GM06990 (cell line): ENCODE results near the gene IGF1.

Experiments
- DNase-seq: peaks from one replicate; pipeline ENCODE4 v3.0.0-alpha.2; 2011; ENCODE audit not compliant: insufficient read length; ENCODE audit errors: extremely low read depth
- H3K27me3 ChIP-seq: replicated peaks from 2 replicates; pipeline ENCODE4 v1.6.0; 2011; ENCODE audit warnings: low read length; ENCODE audit not compliant: control insufficient read depth, insufficient read depth
- H3K36me3 ChIP-seq: 2 replicates; pipeline ENCODE4 v1.5.1; 2011; ENCODE audit warnings: low read length; ENCODE audit not compliant: control insufficient read depth, insufficient read depth
- H3K4me3 ChIP-seq: replicated peaks from 2 replicates; pipeline ENCODE4 v1.5.1; 2011; ENCODE audit warnings: low read depth, mild to moderate bottlenecking, control low read depth, low read length
- TF ChIP-seq, protein P1 (sequence below): IDR thresholded peaks from 2 replicates; pipeline ENCODE4 v1.5.1; 2011; ENCODE audit warnings: low read length, control low read depth, mild to moderate bottlenecking, inconsistent platforms; ENCODE audit not compliant: insufficient read depth, poor library complexity, severe bottlenecking

The IGF1 gene

DNA sequence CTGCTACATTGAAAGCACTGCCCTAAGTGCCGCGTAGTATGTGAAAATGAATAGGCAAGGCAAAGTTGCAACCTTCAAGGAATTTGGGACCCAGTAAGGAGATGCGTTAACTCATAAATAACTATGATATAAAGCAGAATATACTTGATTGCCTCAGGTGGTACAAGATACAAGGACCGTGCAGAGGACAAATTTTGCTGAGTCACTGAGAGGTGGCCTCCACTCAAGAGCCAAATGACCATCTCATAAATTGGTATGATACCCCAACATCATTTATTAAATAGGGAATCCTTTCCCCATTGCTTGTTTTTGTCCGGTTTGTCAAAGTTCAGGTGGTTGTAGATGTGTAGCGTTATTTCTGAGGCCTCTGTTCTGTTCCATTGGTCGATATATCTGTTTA is 35.7 kb downstream of the IGF1 start:
- Histone ChIP-seq H3K4me3 (no peak overlapping the region), H3K36me3 (no peaks in the 10 kb centered on the region), H3K27me3 (no peaks in the 10 kb centered on the region)
- no peak for DNase-seq
- TF ChIP-seq, protein P1, sequence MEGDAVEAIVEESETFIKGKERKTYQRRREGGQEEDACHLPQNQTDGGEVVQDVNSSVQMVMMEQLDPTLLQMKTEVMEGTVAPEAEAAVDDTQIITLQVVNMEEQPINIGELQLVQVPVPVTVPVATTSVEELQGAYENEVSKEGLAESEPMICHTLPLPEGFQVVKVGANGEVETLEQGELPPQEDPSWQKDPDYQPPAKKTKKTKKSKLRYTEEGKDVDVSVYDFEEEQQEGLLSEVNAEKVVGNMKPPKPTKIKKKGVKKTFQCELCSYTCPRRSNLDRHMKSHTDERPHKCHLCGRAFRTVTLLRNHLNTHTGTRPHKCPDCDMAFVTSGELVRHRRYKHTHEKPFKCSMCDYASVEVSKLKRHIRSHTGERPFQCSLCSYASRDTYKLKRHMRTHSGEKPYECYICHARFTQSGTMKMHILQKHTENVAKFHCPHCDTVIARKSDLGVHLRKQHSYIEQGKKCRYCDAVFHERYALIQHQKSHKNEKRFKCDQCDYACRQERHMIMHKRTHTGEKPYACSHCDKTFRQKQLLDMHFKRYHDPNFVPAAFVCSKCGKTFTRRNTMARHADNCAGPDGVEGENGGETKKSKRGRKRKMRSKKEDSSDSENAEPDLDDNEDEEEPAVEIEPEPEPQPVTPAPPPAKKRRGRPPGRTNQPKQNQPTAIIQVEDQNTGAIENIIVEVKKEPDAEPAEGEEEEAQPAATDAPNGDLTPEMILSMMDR = no peak

DNA sequence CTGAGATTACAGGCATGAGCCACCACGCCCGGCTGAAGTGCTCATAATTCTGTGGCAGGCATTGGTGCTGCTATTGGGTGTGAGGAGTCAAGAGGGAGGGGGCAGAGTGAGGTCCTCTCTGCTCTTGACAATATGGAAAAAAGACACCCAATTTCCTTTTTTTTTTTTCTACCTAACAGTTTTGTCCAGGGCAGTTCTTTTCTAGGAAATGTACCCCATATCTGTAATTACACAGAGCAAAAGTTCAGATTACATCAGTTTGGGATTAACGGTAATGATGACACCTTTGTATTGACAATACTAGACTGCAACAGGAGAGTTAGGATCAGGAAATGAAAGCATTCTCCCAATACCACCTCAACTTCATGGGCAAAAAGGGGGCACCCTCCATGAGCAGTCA is 36.3 kb downstream of the IGF1 start:
- Histone ChIP-seq H3K27me3 (no peaks in the 10 kb centered on the region), H3K4me3 (no peak overlapping the region), H3K36me3 (no peaks in the 10 kb centered on the region)
- no peak for DNase-seq
- TF ChIP-seq, protein P1 = no peak

GRCh38 chr12:102441077-102441596 is 39.2 kb downstream of the IGF1 start:
- H3K36me3 ChIP-seq = no peaks in the 10 kb centered on the region
- DNase-seq = no peak
- H3K4me3 ChIP-seq = no peak overlapping the region
- H3K27me3 ChIP-seq = no peaks in the 10 kb centered on the region; the same call in 1 of the 2 replicates
- TF ChIP-seq, protein P1 = no peak

DNA sequence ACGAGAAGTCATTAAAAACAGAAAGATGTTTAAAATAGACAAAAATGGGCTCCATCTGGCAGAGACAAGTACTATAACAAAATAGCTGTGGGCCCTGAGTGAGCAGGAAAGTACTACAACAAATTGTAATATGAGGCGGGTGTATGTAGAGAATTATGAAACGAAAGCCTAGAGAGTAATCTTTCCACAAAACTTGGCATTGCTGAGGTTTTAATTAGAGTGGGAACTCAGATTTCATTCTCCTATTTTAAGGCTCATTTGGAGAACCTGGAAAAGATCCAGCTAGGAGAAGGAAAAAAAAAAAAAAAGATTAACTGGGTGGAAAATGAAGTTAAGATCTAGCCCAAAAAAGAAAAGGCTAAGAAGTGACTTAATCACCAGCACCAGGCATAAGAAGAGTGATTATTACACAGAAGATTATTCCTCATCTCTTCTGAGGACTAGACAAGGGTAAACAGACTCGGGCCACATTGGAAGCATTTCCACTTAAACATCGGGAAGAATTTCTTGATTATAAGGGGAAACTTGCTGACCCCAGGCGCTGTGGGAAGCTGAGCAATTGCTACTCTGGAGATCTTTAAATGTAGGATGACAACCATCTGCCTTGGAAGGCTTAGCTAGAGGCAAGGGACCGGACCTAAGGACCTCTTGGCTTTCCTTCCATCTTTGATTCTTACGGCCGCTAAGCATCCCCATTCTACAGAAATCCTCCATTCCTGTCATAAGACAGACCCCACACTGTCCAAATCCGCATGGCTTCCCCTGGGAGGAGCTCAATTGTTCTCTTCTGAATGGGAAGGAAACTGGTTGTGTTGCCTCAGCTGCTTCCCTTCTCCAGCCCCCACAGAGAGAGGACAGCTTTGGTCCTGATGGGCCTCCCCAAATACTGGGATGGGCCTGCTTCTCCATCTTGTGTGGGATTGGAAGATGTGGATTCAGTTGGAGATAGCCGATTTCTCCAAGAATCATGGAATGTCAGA is 40.6 kb downstream of the IGF1 start:
- Histone ChIP-seq H3K4me3 (no peak overlapping the region), H3K36me3 (no peaks in the 10 kb centered on the region), H3K27me3 (no peaks in the 10 kb centered on the region; the same call in 1 of the 2 replicates)
- no peak for DNase-seq
- TF ChIP-seq, protein P1 = no peak

DNA sequence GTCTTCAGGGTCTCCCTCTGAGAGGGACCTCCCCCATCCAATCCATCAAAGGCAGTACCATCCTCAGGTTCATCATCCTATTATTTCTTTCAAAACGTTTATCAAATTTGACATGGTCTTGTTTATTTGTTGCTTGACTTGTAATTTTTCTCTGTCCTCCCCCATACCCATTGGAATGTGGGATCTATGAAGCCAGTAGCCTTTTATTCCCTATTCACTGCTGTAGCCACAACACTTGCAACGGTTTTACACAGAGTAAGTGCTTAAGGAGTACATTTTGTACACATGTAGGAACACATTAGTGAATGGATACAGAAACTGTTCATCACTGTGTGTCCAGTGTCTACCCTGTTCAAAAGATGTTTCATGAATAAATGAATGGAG is 41.5 kb downstream of the IGF1 start:
- Histone ChIP-seq H3K36me3 (no peaks in the 10 kb centered on the region), H3K27me3 (no peaks in the 10 kb centered on the region; the same call in 1 of the 2 replicates), H3K4me3 (no peak overlapping the region)
- no peak for DNase-seq
- TF ChIP-seq, protein P1 = no peak
